Endothelial cell of umbilical vein (primary cell): Measurements from ENCODE around the gene NCLN. TPM values are rescaled to one million over a fixed set of nuclear protein-coding genes. Genes with fewer than 3 reads are reported as not detected.
A peak's percentile ranks its signal among the peaks of the same experiment; 100 is the strongest.

Source experiments
- BruUV-seq: library from RNA; stranded (reverse); fragments of 400-500 nt; replicated peaks from 2 replicates; lab custom pipeline; 2021; lab: Mats Ljungman, UMichigan
- CTCF ChIA-PET: fragments of 300-600, 350-600 bp; sonication (Branson Sonifier 250); formaldehyde crosslinking; loops from one replicate; lab custom pipeline; 2021; ENCODE audit warnings: antibody characterized with exemption, inconsistent platforms; lab: Charles Lee
- POLR2A ChIA-PET: fragments of 300-600, 350-600 bp; sonication (Branson Sonifier 250); formaldehyde crosslinking; loops from one replicate; lab custom pipeline; 2021; ENCODE audit warnings: antibody characterized with exemption, inconsistent platforms; lab: Charles Lee
- DNase-seq: peaks from one replicate; pipeline ENCODE4 v3.0.0-alpha.2; 2011; ENCODE audit warnings: low read depth, low spot score
- FAIRE-seq: peaks from 2 replicates; lab custom pipeline; 2011; peaks lifted over from hg19 to GRCh38; lab: Jason Lieb, UNC
- H2AFZ ChIP-seq: 2 replicates; pipeline ENCODE4 v1.6.0; 2012; ENCODE audit warnings: low read depth, low read length, control low read depth, inconsistent platforms
- H3K27ac ChIP-seq: 2 replicates; pipeline ENCODE4 v1.5.1; 2011; ENCODE audit warnings: low read depth, mild to moderate bottlenecking, control low read depth, low read length, moderate library complexity; ENCODE audit not compliant: insufficient read depth
- H3K27me3 ChIP-seq, 2 experiments: 2 replicates each; pipeline versions ENCODE4 v1.6.0 to v1.6.1; 2011; ENCODE audit warnings: low read length in 2 of 2, mixed read lengths in 1 of 2; ENCODE audit not compliant: control insufficient read depth in 2 of 2, insufficient read depth in 2 of 2
- H3K36me3 ChIP-seq, 2 experiments: 2 replicates in 1 of 2; 3 replicates in 1 of 2; pipeline ENCODE4 v1.5.1; 2011; ENCODE audit warnings: low read length in 2 of 2, mild to moderate bottlenecking in 1 of 2, moderate library complexity in 1 of 2; ENCODE audit not compliant: control insufficient read depth in 2 of 2, insufficient read depth in 2 of 2; ENCODE audit errors: extremely low read depth in 1 of 2
- H3K4me1 ChIP-seq: 3 replicates; pipeline ENCODE4 v1.5.1; 2011; ENCODE audit warnings: mild to moderate bottlenecking, low read length; ENCODE audit not compliant: control insufficient read depth, insufficient read depth; ENCODE audit errors: extremely low read depth
- H3K4me2 ChIP-seq: 2 replicates; pipeline ENCODE4 v1.6.1; 2011; ENCODE audit warnings: low read length, control low read depth, mixed read lengths; ENCODE audit not compliant: insufficient read depth
- H3K4me3 ChIP-seq, 3 experiments: fragments of 200-600 bp in 1 of 3; sonication (generic), shearing (Covaris generic) in 1 of 3; replicated peaks in 1 of 3; 2 replicates each; pipeline ENCODE4 v1.5.1; 2011 to 2016; ENCODE audit warnings: control low read depth in 3 of 3, low read length in 3 of 3, mild to moderate bottlenecking in 2 of 3, inconsistent platforms in 1 of 3, low read depth in 1 of 3, moderate library complexity in 1 of 3; ENCODE audit not compliant: insufficient read depth in 1 of 3
- H3K79me2 ChIP-seq: 2 replicates; pipeline ENCODE4 v1.6.0; 2012; ENCODE audit warnings: low read length, inconsistent platforms; ENCODE audit not compliant: control insufficient read depth, insufficient read depth
- H3K9ac ChIP-seq: replicated peaks from 2 replicates; pipeline ENCODE3; 2011; ENCODE audit warnings: low read length, control low read depth; ENCODE audit not compliant: insufficient read depth; ENCODE audit errors: extremely low read depth
- H3K9me1 ChIP-seq: replicated peaks from 3 replicates; pipeline ENCODE4 v1.6.0; 2011; ENCODE audit warnings: mild to moderate bottlenecking, low read length; ENCODE audit not compliant: control insufficient read depth, insufficient read depth; ENCODE audit errors: extremely low read depth
- H3K9me3 ChIP-seq: replicated peaks from 2 replicates; pipeline ENCODE4 v1.5.1; 2012; ENCODE audit warnings: low read length, inconsistent platforms; ENCODE audit not compliant: control insufficient read depth, insufficient read depth
- H4K20me1 ChIP-seq: replicated peaks from 2 replicates; pipeline ENCODE3; 2011; ENCODE audit warnings: mild to moderate bottlenecking, low read length; ENCODE audit not compliant: control insufficient read depth, insufficient read depth; ENCODE audit errors: extremely low read depth
- CTCF ChIP-seq, 2 donors: IDR thresholded peaks; 1 replicate in 1 of 2; 2 replicates in 1 of 2; pipeline ENCODE4 v1.5.1; 2011; ENCODE audit warnings: low read length in 2 of 2, mild to moderate bottlenecking in 2 of 2, moderate library complexity in 2 of 2, control low read depth in 1 of 2, inconsistent platforms in 1 of 2, low read depth in 1 of 2; ENCODE audit not compliant: insufficient read depth in 1 of 2; ENCODE audit errors: extremely low read depth in 1 of 2
- EZH2 ChIP-seq: IDR thresholded peaks from 2 replicates; pipeline ENCODE4 v1.6.1; 2012; ENCODE audit warnings: borderline replicate concordance, low read depth, mild to moderate bottlenecking, moderate library complexity, low read length, inconsistent platforms; ENCODE audit not compliant: severe bottlenecking
- FOS ChIP-seq: IDR thresholded peaks from 2 replicates; pipeline ENCODE4 v1.6.1; 2011; ENCODE audit warnings: mild to moderate bottlenecking, low read length, moderate library complexity, borderline replicate concordance; ENCODE audit not compliant: insufficient read depth
- GATA2 ChIP-seq: IDR thresholded peaks from 2 replicates; pipeline ENCODE4 v1.7.0; 2011; ENCODE audit warnings: low read depth, mild to moderate bottlenecking, moderate library complexity, mixed read lengths, low read length; ENCODE audit not compliant: insufficient read length, insufficient read depth
- JUN ChIP-seq: IDR thresholded peaks from 2 replicates; pipeline ENCODE4 v1.6.1; 2011; ENCODE audit warnings: borderline replicate concordance, low read depth; ENCODE audit not compliant: insufficient read length, insufficient read depth
- MAX ChIP-seq: IDR thresholded peaks from 2 replicates; pipeline ENCODE4 v1.6.1; 2011; ENCODE audit not compliant: insufficient read depth, insufficient read length
- MYC ChIP-seq: IDR thresholded peaks from one replicate; pipeline ENCODE4 v1.6.1; 2011; ENCODE audit warnings: mild to moderate bottlenecking, low read depth, low read length
- POLR2A ChIP-seq: IDR thresholded peaks from 2 replicates; pipeline ENCODE4 v1.6.1; 2012; ENCODE audit warnings: low read depth, mild to moderate bottlenecking, control low read depth, low read length
- POLR2AphosphoS5 ChIP-seq: IDR thresholded peaks from 2 replicates; pipeline ENCODE4 v1.6.1; 2012; ENCODE audit warnings: low read depth, mild to moderate bottlenecking, control low read depth, low read length, moderate library complexity; ENCODE audit not compliant: insufficient read depth
- dilution Hi-C: fragments of 300-500 bp; cut with MboI; formaldehyde crosslinking; loops from one replicate; pipeline ENCODE4 v1.15.0; 2019; ENCODE audit warnings: low sequenced_read_pairs; ENCODE audit not compliant: extremely low pct_ligation_motif_present
- intact Hi-C: fragments of 100-400 bp; cut with micrococcal nuclease; formaldehyde crosslinking; loops from one replicate; pipeline ENCODE4 v1.10.0; 2022
- polyA plus RNA-seq, 4 experiments: library from polyadenylated mRNA; depleted of rRNA in 3 of 4; stranded (reverse) in 3 of 4; unstranded in 1 of 4; fragments of >200 nt; gene quantifications; 2 replicates each; pipeline versions ENCODE4 v1.2.1 to v1.2.3, GENCODE V29; 2011 to 2012; ENCODE audit warnings: missing spikeins in 1 of 4
- total RNA-seq: library from RNA; stranded (reverse); gene quantifications from 2 replicates; pipeline ENCODE4 v1.2.3, GENCODE V29; 2021

The NCLN gene
- total and polyA plus RNA-seq, 2 donors (not counting 3 experiments of a cell fraction or from before 2014, with no cell fraction given) = 97.2 to 102 TPM

- H3K9ac ChIP-seq = no peak overlapping the region
- CTCF ChIA-PET = interaction anchor here (0.8 to 8.4 kb wide), 3 partner anchors 11 to 20 kb away, joined by 3 to 122 read pairs (median 4); no protein-coding TSS in a partner anchor
- dilution Hi-C loops (no loop called here), intact Hi-C loops (no loop called here)
- H3K36me3 ChIP-seq = no peaks in the 10 kb centered on the region
- no peak overlapping the region for H2AFZ ChIP-seq
- H3K9me1 ChIP-seq = no peaks in the 10 kb centered on the region
- no peak for TF ChIP-seq POLR2A
- no peak for TF ChIP-seq MYC
- TF ChIP-seq GATA2 = no peak
- no peak for DNase-seq
- no peak for FAIRE-seq
- no peak overlapping the region for H3K4me2 ChIP-seq
- no peaks in the 10 kb centered on the region for H3K27me3 ChIP-seq
- BruUV-seq = no TSS peak
- no peak overlapping the region for H3K4me3 ChIP-seq
- H4K20me1 ChIP-seq = no peaks in the 10 kb centered on the region
- H3K79me2 ChIP-seq = no peaks in the 10 kb centered on the region
- peak overlapping the region; percentile 97 for H3K27ac ChIP-seq
- POLR2A ChIA-PET = no interaction called here
- H3K9me3 ChIP-seq = no peaks in the 10 kb centered on the region
- peaks cover 27% of the 10 kb centered on the region for H3K4me1 ChIP-seq
Measured at GRCh38 chr19:3140667-3141038, 45.1 kb upstream of the NCLN start.

GRCh38 chr19:3142292-3142670 is 43.4 kb upstream of the NCLN start:
- H3K36me3 ChIP-seq = no peaks in the 10 kb centered on the region
- CTCF ChIA-PET = interaction anchor here (0.9 to 8.4 kb wide), 10 partner anchors 9 to 192 kb away, joined by 3 to 122 read pairs (median 5); no protein-coding TSS in a partner anchor
- H2AFZ ChIP-seq = peak overlapping the region; percentile 44
- peak overlapping the region; percentile 67 for H3K9ac ChIP-seq
- no peaks in the 10 kb centered on the region for H4K20me1 ChIP-seq
- no peaks in the 10 kb centered on the region for H3K79me2 ChIP-seq
- TSS peak; percentile 30 for BruUV-seq
- no peaks in the 10 kb centered on the region for H3K9me1 ChIP-seq
- H3K9me3 ChIP-seq = no peaks in the 10 kb centered on the region
- H3K4me1 ChIP-seq = peaks cover 23% of the 10 kb centered on the region
- intact Hi-C loops = loop anchor here (1.0 kb wide), 3 partner anchors 13 to 192 kb away; no protein-coding TSS in a partner anchor
- POLR2A ChIA-PET = interaction anchor here (0.8 to 1.4 kb wide), 3 partner anchors 13 to 192 kb away, joined by 5 to 11 read pairs (median 6); no protein-coding TSS in a partner anchor
- H3K4me3 ChIP-seq = no peak overlapping the region
- no peaks in the 10 kb centered on the region for H3K27me3 ChIP-seq
- DNase-seq (no peak), FAIRE-seq (no peak)
- H3K4me2 ChIP-seq = peak overlapping the region; percentile 32
- H3K27ac ChIP-seq = peak overlapping the region; percentile 97
- dilution Hi-C loops = no loop called here
- TF ChIP-seq MAX = no peak
- TF ChIP-seq EZH2 = no peak
- TF ChIP-seq FOS = peak; percentile 94
- no peak for TF ChIP-seq MYC
- TF ChIP-seq CTCF (IDR thresholded peaks at IDR 0.05; ENCODE audit: extremely low read depth in 1 of 2, insufficient read depth in 1 of 2, low read depth in 1 of 2, low read length in 2 of 2) = no peak
- no peak for TF ChIP-seq POLR2A
- TF ChIP-seq GATA2 = peak; percentile 40
- peak; percentile 69 for TF ChIP-seq JUN
- TF ChIP-seq POLR2AphosphoS5 = no peak
